Kidney (tissue), 14 donors: Measurements from ENCODE around the gene AQP4. TPM values are rescaled to one million over a fixed set of nuclear protein-coding genes. Genes with fewer than 3 reads are reported as not detected.

Source experiments
- DNase-seq, 5 donors: peaks; one replicate each; pipeline ENCODE4 v3.0.0-alpha.2; 2013 to 2020
- FAIRE-seq: peaks from 2 replicates; lab custom pipeline; 2012; peaks lifted over from hg19 to GRCh38; lab: Jason Lieb, UNC
- H3K27ac ChIP-seq, 2 donors: one replicate each; pipeline ENCODE4 v1.7.0; 2013; ENCODE audit warnings: low read depth in 2 of 2, low read length in 2 of 2, inconsistent platforms in 1 of 2
- H3K27me3 ChIP-seq: one replicate; pipeline ENCODE4 v1.7.1; 2013; ENCODE audit warnings: low read length, inconsistent platforms; ENCODE audit not compliant: control insufficient read depth, insufficient read depth
- H3K36me3 ChIP-seq, 3 donors: one replicate each; pipeline versions ENCODE4 v1.7.0 to v1.7.1; 2013; ENCODE audit warnings: low read length in 3 of 3, control low read depth in 1 of 3, inconsistent platforms in 1 of 3; ENCODE audit not compliant: insufficient read depth in 3 of 3, control insufficient read depth in 2 of 3
- H3K4me1 ChIP-seq, 3 donors: one replicate each; pipeline versions ENCODE4 v1.7.0 to v1.7.1; 2013; ENCODE audit warnings: low read length in 3 of 3, inconsistent platforms in 1 of 3, low read depth in 1 of 3; ENCODE audit not compliant: control insufficient read depth in 2 of 3, insufficient read depth in 2 of 3
- H3K4me3 ChIP-seq, 3 donors: one replicate each; pipeline versions ENCODE4 v1.7.0 to v1.8.1; 2013; ENCODE audit warnings: low read length in 3 of 3, control low read depth in 1 of 3, inconsistent platforms in 1 of 3
- H3K9ac ChIP-seq, 3 donors: one replicate each; pipeline versions ENCODE4 v1.7.0 to v1.7.1; 2013; ENCODE audit warnings: low read length in 3 of 3, control low read depth in 1 of 3, inconsistent platforms in 1 of 3
- H3K9me3 ChIP-seq, 3 donors: one replicate each; pipeline versions ENCODE4 v1.7.0 to v1.7.1; 2013; ENCODE audit warnings: low read length in 3 of 3, control low read depth in 1 of 3, inconsistent platforms in 1 of 3; ENCODE audit not compliant: control insufficient read depth in 2 of 3, insufficient read depth in 1 of 3
- intact Hi-C: fragments of 100-400 bp; cut with DNase I; formaldehyde crosslinking; loops from one replicate; pipeline ENCODE4 v1.11.1; 2022
- polyA plus RNA-seq: library from polyadenylated mRNA; stranded (reverse); fragments of 350-450 nt; fragmentation: Illumina TruSeq; extraction: RNeasy Lipid Tissue Mini Kit (QIAGEN cat#74804); gene quantifications from one replicate; pipeline ENCODE4 v1.2.3, GENCODE V29; 2014; ENCODE audit warnings: low read depth, low replicate concordance; ENCODE audit not compliant: insufficient read depth
- total RNA-seq: library from RNA; stranded (reverse); fragmentation: NEBNext Ultra II Directional; extraction: Animal tissue kit (Norgen Biotek cat#: 25700); gene quantifications from one replicate; pipeline ENCODE4 v1.2.1, GENCODE V29; 2021
- TF ChIP-seq, protein P1 (sequence below): IDR thresholded peaks from 3 replicates; pipeline ENCODE4 v1.5.1; 2012; ENCODE audit warnings: mild to moderate bottlenecking, moderate library complexity, borderline replicate concordance; ENCODE audit not compliant: insufficient read depth; ENCODE audit errors: extremely low read depth
- donor health status: control.
- donor health status: control.
- donor health status: control.
- donor health status: control.
- donor health status: control.
- donor health status: DM: yes; HTN: yes; CAD: no.
- donor health status: Normal renal cell carcinoma (clear cell type).

The AQP4 gene
- total and polyA plus RNA-seq, 2 donors from 2014 or later = 1.1 to 11.6 TPM

DNA sequence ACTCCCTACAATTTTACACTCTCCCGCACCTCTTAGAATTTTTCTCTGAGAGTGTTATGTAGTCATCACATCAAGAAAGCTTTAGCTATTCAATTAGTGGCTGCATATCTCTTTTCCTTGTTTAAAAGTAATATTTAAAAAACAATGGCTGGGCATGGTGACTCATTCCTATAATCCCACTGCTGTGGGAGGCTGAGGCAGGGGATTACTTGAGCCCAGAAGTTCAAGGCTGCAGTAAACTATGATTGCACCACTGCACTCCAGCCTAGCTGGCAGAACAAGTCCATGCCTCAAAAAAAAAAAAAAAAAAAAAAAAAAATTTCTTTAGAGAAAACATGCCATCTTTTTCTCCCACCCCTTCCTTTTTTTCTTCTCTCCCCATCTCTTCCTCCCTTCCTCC lies 44.3 kb downstream of the AQP4 start:
- FAIRE-seq = no peak
- TF ChIP-seq, protein P1, sequence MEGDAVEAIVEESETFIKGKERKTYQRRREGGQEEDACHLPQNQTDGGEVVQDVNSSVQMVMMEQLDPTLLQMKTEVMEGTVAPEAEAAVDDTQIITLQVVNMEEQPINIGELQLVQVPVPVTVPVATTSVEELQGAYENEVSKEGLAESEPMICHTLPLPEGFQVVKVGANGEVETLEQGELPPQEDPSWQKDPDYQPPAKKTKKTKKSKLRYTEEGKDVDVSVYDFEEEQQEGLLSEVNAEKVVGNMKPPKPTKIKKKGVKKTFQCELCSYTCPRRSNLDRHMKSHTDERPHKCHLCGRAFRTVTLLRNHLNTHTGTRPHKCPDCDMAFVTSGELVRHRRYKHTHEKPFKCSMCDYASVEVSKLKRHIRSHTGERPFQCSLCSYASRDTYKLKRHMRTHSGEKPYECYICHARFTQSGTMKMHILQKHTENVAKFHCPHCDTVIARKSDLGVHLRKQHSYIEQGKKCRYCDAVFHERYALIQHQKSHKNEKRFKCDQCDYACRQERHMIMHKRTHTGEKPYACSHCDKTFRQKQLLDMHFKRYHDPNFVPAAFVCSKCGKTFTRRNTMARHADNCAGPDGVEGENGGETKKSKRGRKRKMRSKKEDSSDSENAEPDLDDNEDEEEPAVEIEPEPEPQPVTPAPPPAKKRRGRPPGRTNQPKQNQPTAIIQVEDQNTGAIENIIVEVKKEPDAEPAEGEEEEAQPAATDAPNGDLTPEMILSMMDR = no peak
- DNase-seq = no peak
- H3K9me3 ChIP-seq = peaks cover 0 to 4% (median 0%) of the 10 kb centered on the region in 3 donors
- H3K4me1 ChIP-seq = no peaks in the 10 kb centered on the region
- no peaks in the 10 kb centered on the region for H3K27me3 ChIP-seq
- no peak overlapping the region for H3K9ac ChIP-seq
- no peaks in the 10 kb centered on the region for H3K36me3 ChIP-seq
- no peak overlapping the region for H3K27ac ChIP-seq
- intact Hi-C loops = no loop called here
- no peak overlapping the region for H3K4me3 ChIP-seq

DNA sequence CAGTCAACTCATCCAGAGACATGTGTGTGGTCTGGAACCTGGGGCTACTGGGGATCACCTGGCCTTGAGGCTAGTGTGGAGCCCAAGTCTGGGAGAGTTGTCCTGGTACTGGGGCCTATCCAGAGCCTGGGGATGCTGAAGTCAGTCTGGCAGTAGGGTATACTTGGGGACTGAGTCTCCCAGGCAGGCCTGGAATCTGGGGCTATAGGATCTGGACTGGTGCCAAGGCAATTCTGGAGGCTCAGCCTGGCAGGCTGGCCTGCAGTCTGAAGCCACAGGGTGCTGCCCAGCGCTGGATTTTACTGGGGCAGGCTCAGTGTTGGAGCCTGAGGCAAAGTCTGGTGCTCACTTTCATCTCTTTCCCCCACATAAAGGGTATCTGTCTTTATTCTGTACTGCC lies 46.5 kb downstream of the AQP4 start:
- no peak overlapping the region for H3K9ac ChIP-seq
- no peaks in the 10 kb centered on the region for H3K4me1 ChIP-seq
- no peak for DNase-seq
- intact Hi-C loops = no loop called here
- no peaks in the 10 kb centered on the region for H3K36me3 ChIP-seq
- no peak for FAIRE-seq
- no peak overlapping the region for H3K4me3 ChIP-seq
- TF ChIP-seq, protein P1 = no peak
- no peak overlapping the region for H3K27ac ChIP-seq
- no peaks in the 10 kb centered on the region for H3K27me3 ChIP-seq
- H3K9me3 ChIP-seq = peaks cover 0 to 4% (median 0%) of the 10 kb centered on the region in 3 donors

DNA sequence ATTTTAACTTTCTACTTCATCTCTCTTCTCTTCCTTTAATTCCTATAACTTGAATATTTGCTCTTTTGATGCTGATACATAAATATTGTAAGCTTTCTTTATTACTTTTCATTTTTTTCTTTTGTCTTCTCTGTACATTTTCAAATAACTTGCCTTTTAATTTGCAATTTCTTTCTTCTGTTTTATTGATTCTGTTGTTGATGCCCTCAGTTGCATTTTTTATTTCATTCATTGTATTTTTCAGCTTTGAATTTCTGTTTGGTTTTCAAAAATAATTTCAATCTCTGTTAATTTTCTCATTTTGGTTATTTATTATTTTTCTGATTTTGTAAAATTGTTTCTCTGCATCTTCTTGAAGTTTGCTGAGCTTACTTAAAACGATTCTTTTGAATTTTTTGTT lies 47.0 kb downstream of the AQP4 start:
- H3K27ac ChIP-seq = no peak overlapping the region
- FAIRE-seq (no peak), DNase-seq (no peak)
- H3K27me3 ChIP-seq = no peaks in the 10 kb centered on the region
- intact Hi-C loops = no loop called here
- H3K36me3 ChIP-seq = no peaks in the 10 kb centered on the region
- H3K4me3 ChIP-seq = no peak overlapping the region
- TF ChIP-seq, protein P1 = no peak
- H3K4me1 ChIP-seq = no peaks in the 10 kb centered on the region
- peaks cover 0 to 4% (median 0%) of the 10 kb centered on the region in 3 donors for H3K9me3 ChIP-seq
- no peak overlapping the region for H3K9ac ChIP-seq

DNA sequence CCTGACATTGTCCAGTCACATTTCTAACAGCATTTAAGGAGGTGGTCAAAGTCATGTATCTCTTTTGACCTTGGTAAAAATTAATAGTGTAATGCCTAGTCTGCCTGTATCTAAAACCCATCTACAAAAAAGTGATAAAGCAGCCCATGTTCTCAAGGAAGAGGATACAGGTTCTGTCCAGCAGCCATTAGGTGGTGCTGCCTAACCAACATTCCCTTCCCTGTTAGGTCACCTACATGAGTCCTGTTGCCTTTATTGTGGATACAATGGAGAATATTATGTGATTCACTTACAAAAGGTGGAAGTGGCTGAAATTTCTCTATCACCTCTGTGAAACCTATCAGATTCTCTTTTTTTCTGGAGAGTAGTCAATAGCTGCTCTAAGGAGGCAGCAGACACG lies 52.5 kb downstream of the AQP4 start:
- intact Hi-C loops = no loop called here
- no peak overlapping the region for H3K4me3 ChIP-seq
- DNase-seq = peak in 3 of 5 donors; percentile 36 to 79 (median 67)
- no peak overlapping the region for H3K27ac ChIP-seq
- TF ChIP-seq, protein P1 = peak; percentile 63
- H3K4me1 ChIP-seq = no peaks in the 10 kb centered on the region
- peaks cover 0 to 3% (median 0%) of the 10 kb centered on the region in 3 donors for H3K9me3 ChIP-seq
- no peaks in the 10 kb centered on the region for H3K36me3 ChIP-seq
- H3K9ac ChIP-seq = no peak overlapping the region
- peak; percentile 27 for FAIRE-seq
- H3K27me3 ChIP-seq = no peaks in the 10 kb centered on the region
